ENCODE measurements around the gene CCDC148. TPM values are rescaled to one million over a fixed set of nuclear protein-coding genes. Genes with fewer than 3 reads are reported as not detected.

The CCDC148 gene
- total RNA-seq, 1 experiment from 2014 or later: 0.11 TPM

- BruUV-seq (replicated peaks): no TSS peak
- intact Hi-C loops (cut with micrococcal nuclease): no loop called here
- Histone ChIP-seq H3K4me3 (ENCODE audit: low read length) (no peak overlapping the region), H3K9me3 (ENCODE audit: low read length) (no peaks in the 10 kb centered on the region), H2AFZ (ENCODE audit: low read length) (no peak overlapping the region), H3K9me2 (replicated peaks; ENCODE audit: low read length) (no peaks in the 10 kb centered on the region), H3K36me3 (ENCODE audit: low read depth, low read length) (no peaks in the 10 kb centered on the region), H4K20me1 (ENCODE audit: low read length) (no peaks in the 10 kb centered on the region), H3K79me2 (ENCODE audit: low read length) (no peaks in the 10 kb centered on the region), H3K27me3 (ENCODE audit: low read length) (no peaks in the 10 kb centered on the region), H3K27ac (ENCODE audit: low read length) (no peak overlapping the region), H3K4me1 (ENCODE audit: insufficient read depth, low read length) (no peaks in the 10 kb centered on the region), H3K9ac (ENCODE audit: low read length) (no peak overlapping the region), H3F3A (ENCODE audit: low read length, unreplicated experiment) (no peaks in the 10 kb centered on the region), H3K4me2 (ENCODE audit: low read length) (no peak overlapping the region)
- DNase-seq: no peak
- ChIA-PET POLR2A (ENCODE audit: unreplicated experiment) (no interaction called here), CTCF (no interaction called here)
- TF ChIP-seq EZH2phosphoT487 (IDR thresholded peaks at IDR 0.05; ENCODE audit: borderline replicate concordance, low read length) (no peak), EZH2 (IDR thresholded peaks at IDR 0.05; ENCODE audit: low read length, unreplicated experiment) (no peak)
- TF ChIP-seq, protein P1, sequence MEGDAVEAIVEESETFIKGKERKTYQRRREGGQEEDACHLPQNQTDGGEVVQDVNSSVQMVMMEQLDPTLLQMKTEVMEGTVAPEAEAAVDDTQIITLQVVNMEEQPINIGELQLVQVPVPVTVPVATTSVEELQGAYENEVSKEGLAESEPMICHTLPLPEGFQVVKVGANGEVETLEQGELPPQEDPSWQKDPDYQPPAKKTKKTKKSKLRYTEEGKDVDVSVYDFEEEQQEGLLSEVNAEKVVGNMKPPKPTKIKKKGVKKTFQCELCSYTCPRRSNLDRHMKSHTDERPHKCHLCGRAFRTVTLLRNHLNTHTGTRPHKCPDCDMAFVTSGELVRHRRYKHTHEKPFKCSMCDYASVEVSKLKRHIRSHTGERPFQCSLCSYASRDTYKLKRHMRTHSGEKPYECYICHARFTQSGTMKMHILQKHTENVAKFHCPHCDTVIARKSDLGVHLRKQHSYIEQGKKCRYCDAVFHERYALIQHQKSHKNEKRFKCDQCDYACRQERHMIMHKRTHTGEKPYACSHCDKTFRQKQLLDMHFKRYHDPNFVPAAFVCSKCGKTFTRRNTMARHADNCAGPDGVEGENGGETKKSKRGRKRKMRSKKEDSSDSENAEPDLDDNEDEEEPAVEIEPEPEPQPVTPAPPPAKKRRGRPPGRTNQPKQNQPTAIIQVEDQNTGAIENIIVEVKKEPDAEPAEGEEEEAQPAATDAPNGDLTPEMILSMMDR (conservative IDR thresholded peaks at IDR 0.05; ENCODE audit: low read depth, low read length): no peak
- ATAC-seq: no peak
Observed at GRCh38 chr2:158378926-158379325, 77.6 kb downstream of the CCDC148 start.

- BruUV-seq (replicated peaks): no TSS peak
- Histone ChIP-seq H3K79me2 (ENCODE audit: low read length) (no peaks in the 10 kb centered on the region), H3K4me1 (ENCODE audit: insufficient read depth, low read length) (no peaks in the 10 kb centered on the region), H3K9me3 (ENCODE audit: low read length) (no peaks in the 10 kb centered on the region), H2AFZ (ENCODE audit: low read length) (no peak overlapping the region), H3K27me3 (ENCODE audit: low read length) (no peaks in the 10 kb centered on the region), H3K4me3 (ENCODE audit: low read length) (no peak overlapping the region), H3K4me2 (ENCODE audit: low read length) (no peak overlapping the region), H3K9ac (ENCODE audit: low read length) (no peak overlapping the region), H3K36me3 (ENCODE audit: low read depth, low read length) (no peaks in the 10 kb centered on the region), H3K9me2 (replicated peaks; ENCODE audit: low read length) (no peaks in the 10 kb centered on the region), H4K20me1 (ENCODE audit: low read length) (no peaks in the 10 kb centered on the region), H3K27ac (ENCODE audit: low read length) (no peak overlapping the region), H3F3A (ENCODE audit: low read length, unreplicated experiment) (no peaks in the 10 kb centered on the region)
- intact Hi-C loops (cut with micrococcal nuclease): no loop called here
- no peak for TF ChIP-seq EZH2 (IDR thresholded peaks at IDR 0.05; ENCODE audit: low read length, unreplicated experiment)
- TF ChIP-seq EZH2phosphoT487 (IDR thresholded peaks at IDR 0.05; ENCODE audit: borderline replicate concordance, low read length): no peak
- TF ChIP-seq, protein P1 (conservative IDR thresholded peaks at IDR 0.05; ENCODE audit: low read depth, low read length): no peak
- DNase-seq (no peak), ATAC-seq (no peak)
- POLR2A ChIA-PET (ENCODE audit: unreplicated experiment): no interaction called here
- CTCF ChIA-PET: no interaction called here
Observed at GRCh38 chr2:158366342-158366741, 90.2 kb downstream of the CCDC148 start.

GRCh38 chr2:158359846-158360245 is 96.7 kb downstream of the CCDC148 start:
- peak; percentile 92 for DNase-seq
- Histone ChIP-seq H2AFZ (ENCODE audit: low read length) (no peak overlapping the region), H3K4me1 (ENCODE audit: insufficient read depth, low read length) (peaks cover 27% of the 10 kb centered on the region), H3K36me3 (ENCODE audit: low read depth, low read length) (no peaks in the 10 kb centered on the region), H3K27me3 (ENCODE audit: low read length) (no peaks in the 10 kb centered on the region), H3K79me2 (ENCODE audit: low read length) (no peaks in the 10 kb centered on the region), H3K9ac (ENCODE audit: low read length) (no peak overlapping the region), H3K27ac (ENCODE audit: low read length) (no peak overlapping the region), H4K20me1 (ENCODE audit: low read length) (no peaks in the 10 kb centered on the region), H3F3A (ENCODE audit: low read length, unreplicated experiment) (peaks cover 3% of the 10 kb centered on the region), H3K4me3 (ENCODE audit: low read length) (no peak overlapping the region), H3K4me2 (ENCODE audit: low read length) (peak overlapping the region; percentile 60), H3K9me3 (ENCODE audit: low read length) (no peaks in the 10 kb centered on the region), H3K9me2 (replicated peaks; ENCODE audit: low read length) (no peaks in the 10 kb centered on the region)
- intact Hi-C loops (cut with micrococcal nuclease): no loop called here
- ChIA-PET CTCF (no interaction called here), POLR2A (ENCODE audit: unreplicated experiment) (interaction anchor here (0.6 kb wide), 1 partner anchor 102 kb away, joined by 13 read pairs; no protein-coding TSS in a partner anchor)
- BruUV-seq (replicated peaks): no TSS peak
- peak; percentile 75 for ATAC-seq
- TF ChIP-seq, protein P1 (conservative IDR thresholded peaks at IDR 0.05; ENCODE audit: low read depth, low read length): no peak
- TF ChIP-seq EZH2 (IDR thresholded peaks at IDR 0.05; ENCODE audit: low read length, unreplicated experiment): no peak
- no peak for TF ChIP-seq EZH2phosphoT487 (IDR thresholded peaks at IDR 0.05; ENCODE audit: borderline replicate concordance, low read length)

All from PC-3 (cell line).